Skeletal muscle satellite cell (primary cell): ENCODE measurements around the gene MRPL11.
"Not testable (repeated sequence)": the region's sequence is repeated elsewhere in the genome, so short reads cannot be mapped to it uniquely, and the experiment has no call there.

Experiments used
- H3K27me3 ChIP-seq: 2 replicates; pipeline ENCODE4 v1.7.0; 2013; ENCODE audit warnings: low read length; ENCODE audit not compliant: control insufficient read depth, insufficient read depth
- H3K36me3 ChIP-seq: 2 replicates; pipeline ENCODE4 v1.7.0; 2013; ENCODE audit warnings: mild to moderate bottlenecking, control low read depth, low read length; ENCODE audit not compliant: insufficient read depth
- H3K4me1 ChIP-seq: 2 replicates; pipeline ENCODE4 v1.7.0; 2013; ENCODE audit warnings: low read length; ENCODE audit not compliant: control insufficient read depth, insufficient read depth
- H3K4me2 ChIP-seq: 2 replicates; pipeline ENCODE4 v1.7.0; 2013; ENCODE audit warnings: mild to moderate bottlenecking, low read length
- H3K4me3 ChIP-seq: 2 replicates; pipeline ENCODE4 v1.7.0; 2013; ENCODE audit warnings: low read length
- H3K9ac ChIP-seq: 2 replicates; pipeline ENCODE4 v1.7.0; 2013; ENCODE audit warnings: mild to moderate bottlenecking, low read depth, low read length, moderate library complexity
- H3K9me3 ChIP-seq: replicated peaks from 2 replicates; pipeline ENCODE4 v1.7.0; 2013; ENCODE audit warnings: mild to moderate bottlenecking, control low read depth, low read length

MRPL11 gene

DNA sequence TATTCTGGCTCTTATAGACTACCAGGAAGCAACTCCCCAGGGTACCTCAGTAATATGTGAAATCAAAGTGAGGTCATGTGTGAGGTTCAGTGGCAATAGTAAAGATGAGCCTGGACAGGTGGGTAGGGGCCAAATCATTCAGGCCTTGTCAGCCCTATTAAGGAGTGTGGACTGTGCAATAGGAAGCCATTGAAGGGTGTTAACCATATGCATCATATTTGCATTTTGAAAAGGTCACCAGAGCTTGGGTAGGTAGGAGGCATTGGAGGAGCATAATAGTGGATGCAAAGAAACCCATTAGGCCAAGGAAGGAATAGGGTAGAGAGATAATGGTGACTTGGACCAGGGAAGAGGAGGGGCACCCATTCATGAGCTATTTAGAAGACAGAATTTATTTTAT, 8.4 kb upstream of the MRPL11 start:
- Histone ChIP-seq H3K4me1 (peaks cover 15% of the 10 kb centered on the region), H3K4me3 (no peak overlapping the region), H3K9me3 (peaks cover 8% of the 10 kb centered on the region), H3K4me2 (no peak overlapping the region), H3K27me3 (peaks cover 51% of the 10 kb centered on the region), H3K9ac (no peak overlapping the region), H3K36me3 (no peaks in the 10 kb centered on the region)

GRCh38 chr11:66443602-66444001, 5.0 kb upstream of the MRPL11 start:
- Histone ChIP-seq H3K27me3 (peaks cover 27% of the 10 kb centered on the region), H3K4me2 (peak overlapping the region; percentile 48), H3K36me3 (no peaks in the 10 kb centered on the region), H3K9me3 (peaks cover 8% of the 10 kb centered on the region), H3K4me3 (no peak overlapping the region), H3K9ac (peak overlapping the region; percentile 26), H3K4me1 (peaks cover 15% of the 10 kb centered on the region)

DNA sequence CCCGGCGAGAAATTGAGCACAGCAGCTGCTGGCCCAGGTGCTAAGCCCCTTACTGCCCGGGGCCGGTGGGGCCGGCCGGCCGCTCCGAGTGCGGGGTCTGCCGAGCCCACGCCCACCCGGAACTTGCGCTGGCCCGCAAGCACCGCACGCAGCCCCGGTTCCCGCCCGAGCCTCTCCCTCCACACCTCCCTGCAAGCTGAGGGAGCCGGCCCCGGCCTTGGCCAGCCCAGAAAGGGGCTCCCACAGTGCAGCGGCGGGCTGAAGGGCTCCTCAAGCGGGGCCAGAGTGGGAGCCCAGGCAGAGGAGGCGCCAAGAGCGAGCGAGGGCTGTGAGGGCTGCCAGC, 2.3 kb upstream of the MRPL11 start:
- H3K36me3 ChIP-seq, H3K4me3 ChIP-seq, H3K9ac ChIP-seq, H3K9me3 ChIP-seq, H3K4me2 ChIP-seq, H3K27me3 ChIP-seq: not testable (repeated sequence)
- peaks cover 21% of the 10 kb centered on the region for H3K4me1 ChIP-seq

DNA sequence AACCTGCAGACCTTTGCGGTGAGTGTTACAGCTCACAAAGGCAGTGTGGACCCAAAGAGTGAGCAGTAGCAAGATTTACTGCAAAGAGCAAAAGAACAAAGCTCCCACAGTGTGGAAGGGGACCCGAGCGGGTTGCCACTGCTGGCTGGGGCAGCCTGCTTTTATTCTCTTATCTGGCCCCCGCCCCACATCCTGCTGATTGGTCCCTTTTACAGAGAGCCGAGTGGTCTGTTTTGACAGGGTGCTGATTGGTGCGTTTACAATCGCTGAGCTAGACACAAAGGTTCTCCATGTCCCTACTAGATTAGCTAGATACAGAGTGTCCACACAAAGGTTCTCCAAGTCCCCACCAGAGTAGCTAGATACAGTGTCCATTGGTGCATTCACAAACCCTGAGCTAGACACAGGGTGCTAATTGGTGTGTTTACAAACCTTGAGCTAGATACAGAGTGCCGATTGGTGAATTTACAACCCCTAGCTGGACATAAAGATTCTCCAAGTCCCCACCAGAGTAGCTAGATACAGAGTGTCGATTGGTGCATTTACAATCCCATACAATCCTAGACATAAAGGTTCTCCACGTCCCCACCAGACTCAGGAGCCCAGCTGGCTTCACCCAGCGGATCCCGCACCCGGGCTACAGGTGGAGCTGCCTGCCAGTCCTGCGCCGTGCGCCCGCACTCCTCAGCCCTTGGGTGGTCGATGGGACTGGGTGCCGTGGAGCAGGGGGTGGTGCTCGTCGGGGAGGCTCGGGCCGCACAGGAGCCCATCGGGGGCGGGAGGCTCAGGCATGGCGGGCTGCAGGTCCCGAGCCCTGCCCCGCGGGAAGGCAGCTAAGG, 1.7 kb upstream of the MRPL11 start:
- H3K36me3 ChIP-seq, H3K4me2 ChIP-seq, H3K27me3 ChIP-seq, H3K9ac ChIP-seq, H3K9me3 ChIP-seq, H3K4me3 ChIP-seq: not testable (repeated sequence)
- H3K4me1 ChIP-seq = peaks cover 21% of the 10 kb centered on the region

- H3K4me2 ChIP-seq = peak overlapping the region; percentile 84
- H3K9ac ChIP-seq = peak overlapping the region; percentile 89
- peaks cover 3% of the 10 kb centered on the region for H3K9me3 ChIP-seq
- peaks cover 6% of the 10 kb centered on the region for H3K36me3 ChIP-seq
- H3K27me3 ChIP-seq = peaks cover 2% of the 10 kb centered on the region
- peak overlapping the region; percentile 83 for H3K4me3 ChIP-seq
- H3K4me1 ChIP-seq = peaks cover 9% of the 10 kb centered on the region
Observed at GRCh38 chr11:66437979-66438503, 607 bp downstream of the MRPL11 start.

DNA sequence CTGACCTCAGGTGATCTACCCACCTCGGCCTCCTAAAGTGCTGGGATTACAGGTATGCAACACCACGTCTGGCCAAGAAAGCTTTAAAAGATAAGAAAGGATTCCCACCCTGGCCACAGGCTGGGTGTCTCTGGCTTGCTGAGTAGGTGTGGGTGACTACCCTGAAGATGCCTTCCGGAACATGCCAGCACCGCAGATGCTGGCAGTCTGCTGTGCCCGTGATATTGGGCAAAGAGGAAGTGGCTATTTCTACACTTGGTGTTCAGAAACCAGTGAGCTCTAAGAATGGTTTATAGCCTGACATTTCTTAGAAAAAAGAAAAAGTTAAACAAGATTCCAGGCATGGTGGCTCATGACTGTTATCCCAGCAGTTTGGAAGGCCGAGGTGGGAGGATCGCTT, 6.1 kb downstream of the MRPL11 start:
- Histone ChIP-seq H3K4me3 (no peak overlapping the region), H3K9me3 (no peaks in the 10 kb centered on the region), H3K27me3 (no peaks in the 10 kb centered on the region), H3K9ac (no peak overlapping the region), H3K4me1 (no peaks in the 10 kb centered on the region), H3K36me3 (peaks cover 6% of the 10 kb centered on the region), H3K4me2 (no peak overlapping the region)

GRCh38 chr11:66431871-66432329, 6.7 kb downstream of the MRPL11 start:
- H3K9ac ChIP-seq, H3K4me3 ChIP-seq, H3K27me3 ChIP-seq, H3K4me1 ChIP-seq, H3K36me3 ChIP-seq, H3K4me2 ChIP-seq, H3K9me3 ChIP-seq: not testable (repeated sequence)

- H3K9ac ChIP-seq, H3K36me3 ChIP-seq, H3K4me2 ChIP-seq, H3K27me3 ChIP-seq, H3K9me3 ChIP-seq, H3K4me1 ChIP-seq, H3K4me3 ChIP-seq: not testable (repeated sequence)
Observed at GRCh38 chr11:66431287-66431686, 7.4 kb downstream of the MRPL11 start.

DNA sequence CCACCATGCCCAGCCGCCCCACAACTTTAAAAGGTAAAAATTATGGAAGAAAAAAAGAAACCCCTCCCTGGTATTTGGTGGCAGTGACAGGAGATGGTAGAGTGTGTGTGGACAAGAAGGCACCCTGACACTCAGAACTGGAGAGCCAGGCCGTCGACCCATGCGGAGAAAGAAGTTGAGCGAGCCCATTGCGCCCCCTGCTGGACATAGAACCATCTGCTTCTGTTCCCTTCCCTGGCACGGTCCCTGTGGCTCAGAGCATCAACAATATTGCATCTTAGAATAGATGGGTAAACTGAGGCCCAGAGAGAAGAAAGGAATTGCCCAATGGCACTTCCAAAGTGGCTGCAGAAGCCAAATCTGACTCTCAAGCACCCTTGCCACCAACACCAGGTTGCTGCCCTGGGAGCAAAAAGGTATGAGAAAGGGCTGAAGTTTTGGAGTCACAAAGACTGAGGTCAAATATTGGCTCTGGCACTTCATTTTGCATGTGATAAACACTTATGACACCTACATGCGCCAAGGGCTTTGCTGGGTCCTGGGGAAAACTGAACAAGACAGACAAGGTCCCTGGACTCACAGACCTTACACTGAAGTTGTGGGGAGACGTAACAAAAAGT, 8.6 kb downstream of the MRPL11 start:
- Histone ChIP-seq H3K4me3 (no peak overlapping the region), H3K4me1 (no peaks in the 10 kb centered on the region)

GRCh38 chr11:66428933-66429332, 9.7 kb downstream of the MRPL11 start:
- H3K9ac ChIP-seq = no peak overlapping the region
- H3K27me3 ChIP-seq = no peaks in the 10 kb centered on the region
- H3K4me2 ChIP-seq = no peak overlapping the region
- no peaks in the 10 kb centered on the region for H3K9me3 ChIP-seq
- H3K4me1 ChIP-seq = no peaks in the 10 kb centered on the region
- H3K36me3 ChIP-seq = no peaks in the 10 kb centered on the region
- no peak overlapping the region for H3K4me3 ChIP-seq

More for the DNA sequence above, 8.6 kb downstream of the MRPL11 start:
- Histone ChIP-seq H3K27me3 (no peaks in the 10 kb centered on the region), H3K9me3 (no peaks in the 10 kb centered on the region), H3K4me2 (no peak overlapping the region), H3K9ac (no peak overlapping the region), H3K36me3 (no peaks in the 10 kb centered on the region)

GRCh38 chr11:66426314-66426713, 12.3 kb downstream of the MRPL11 start:
- H3K4me3 ChIP-seq = no peak overlapping the region
- no peak overlapping the region for H3K9ac ChIP-seq
- no peaks in the 10 kb centered on the region for H3K9me3 ChIP-seq
- no peaks in the 10 kb centered on the region for H3K27me3 ChIP-seq
- H3K36me3 ChIP-seq = no peaks in the 10 kb centered on the region
- no peaks in the 10 kb centered on the region for H3K4me1 ChIP-seq
- H3K4me2 ChIP-seq = no peak overlapping the region
